Measurements from ENCODE around the gene PSMB11. TPM values are rescaled to one million over a fixed set of nuclear protein-coding genes. Genes with fewer than 3 reads are reported as not detected.

The PSMB11 gene
- total RNA-seq, 1 donor from 2014 or later: under 0.01 TPM

- DNase-seq (ENCODE audit: low spot score in 2 of 2) (no peak), FAIRE-seq (no peak)
These were observed 1.9 kb upstream of the PSMB11 start for GRCh38 chr14:23040100-23040499.

GRCh38 chr14:23041729-23042128 is 283 bp upstream of the PSMB11 start:
- DNase-seq (ENCODE audit: low spot score in 2 of 2) (no peak), FAIRE-seq (no peak)

- DNase-seq (ENCODE audit: low spot score in 2 of 2): no peak
- FAIRE-seq: no peak
These were observed 1.1 kb downstream of the PSMB11 start for GRCh38 chr14:23043145-23043544.

DNA sequence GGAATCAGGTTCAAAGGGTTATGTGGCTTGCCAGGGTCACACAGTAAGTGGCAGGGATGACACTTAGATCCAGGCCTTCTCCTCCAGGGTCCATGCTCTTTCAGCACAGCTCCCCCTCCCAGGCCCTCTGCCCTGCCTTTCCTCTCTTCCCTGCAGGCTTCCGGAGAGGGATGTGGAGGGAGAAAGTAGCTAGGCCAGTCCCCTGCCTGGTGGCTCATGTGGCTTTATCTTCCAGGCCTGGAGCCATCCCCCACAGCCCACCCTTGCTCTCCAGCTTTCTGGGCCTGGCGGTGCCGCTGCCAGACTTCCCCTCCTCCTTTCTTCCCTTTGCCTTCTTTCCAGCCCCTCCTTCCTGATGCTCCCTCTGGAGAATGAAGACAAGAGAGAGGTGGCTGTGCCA is 1.7 kb downstream of the PSMB11 start:
- FAIRE-seq: no peak
- no peak for DNase-seq (ENCODE audit: low spot score in 2 of 2)

DNA sequence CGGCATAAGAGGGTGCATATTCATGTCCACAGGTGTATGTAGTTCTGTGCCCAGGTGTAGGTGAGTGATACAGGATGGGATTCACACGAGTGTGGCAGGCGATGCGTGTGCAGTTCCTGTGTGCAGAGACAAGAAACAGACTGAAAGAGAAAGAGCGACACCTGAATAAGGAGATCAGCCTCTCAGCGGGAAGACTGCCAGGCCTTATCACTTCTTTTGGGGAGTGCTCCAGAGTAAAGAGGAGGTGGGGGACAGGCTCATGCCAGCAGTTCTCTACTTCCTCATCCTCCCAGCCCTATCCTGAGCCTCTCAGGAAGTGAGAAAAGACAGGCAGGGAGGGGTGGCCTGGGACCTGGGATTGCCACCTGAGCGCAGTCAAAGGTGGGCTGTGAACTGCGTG is 2.8 kb downstream of the PSMB11 start:
- DNase-seq (ENCODE audit: low spot score in 2 of 2) (no peak), FAIRE-seq (no peak)

DNA sequence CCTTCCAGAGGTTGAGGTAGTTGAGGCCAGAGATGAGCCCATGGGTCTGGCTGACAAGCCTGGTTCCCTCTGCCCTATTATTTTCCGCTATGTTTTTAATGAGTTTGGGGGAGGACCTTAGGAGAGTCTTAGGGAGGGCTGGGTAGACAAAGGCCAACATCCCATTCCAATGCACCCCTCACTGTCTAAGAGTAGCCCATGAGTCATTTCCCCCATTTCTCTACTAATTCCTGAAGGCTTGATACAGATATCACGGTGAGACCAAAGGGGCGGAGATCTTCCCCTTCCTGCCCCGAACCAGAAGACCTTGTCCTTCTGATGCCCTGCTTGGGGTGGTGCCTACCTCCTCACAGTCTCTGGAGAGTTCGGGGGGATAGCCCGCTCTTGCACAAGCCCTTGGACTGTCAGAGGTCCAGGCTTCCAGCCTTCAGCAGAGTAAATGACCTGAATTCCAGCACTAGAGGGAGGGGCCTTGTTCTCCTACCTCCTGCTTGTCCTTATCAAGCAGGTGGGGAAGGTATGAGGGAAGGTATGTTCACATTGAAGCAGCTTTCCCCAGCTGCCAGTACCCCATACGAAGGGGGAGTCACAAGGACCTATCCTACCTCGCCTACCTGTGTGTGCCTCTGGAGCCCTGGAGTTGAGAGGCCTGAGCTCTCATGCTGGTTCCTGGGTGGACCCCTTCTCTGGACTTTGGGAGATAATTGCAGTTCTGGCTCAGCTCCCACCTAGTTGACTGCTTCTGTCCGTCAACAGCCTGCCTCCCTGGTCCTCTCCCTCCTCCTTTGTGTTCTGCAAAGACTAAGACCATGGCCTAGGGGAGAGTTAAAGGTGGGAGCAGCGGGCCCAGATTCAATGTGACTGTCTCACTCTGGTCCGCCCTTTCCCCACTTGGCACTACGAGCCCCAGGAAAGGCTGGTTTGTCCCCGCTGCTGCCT is 3.7 kb downstream of the PSMB11 start:
- FAIRE-seq (no peak), DNase-seq (ENCODE audit: low spot score in 2 of 2) (no peak)

DNA sequence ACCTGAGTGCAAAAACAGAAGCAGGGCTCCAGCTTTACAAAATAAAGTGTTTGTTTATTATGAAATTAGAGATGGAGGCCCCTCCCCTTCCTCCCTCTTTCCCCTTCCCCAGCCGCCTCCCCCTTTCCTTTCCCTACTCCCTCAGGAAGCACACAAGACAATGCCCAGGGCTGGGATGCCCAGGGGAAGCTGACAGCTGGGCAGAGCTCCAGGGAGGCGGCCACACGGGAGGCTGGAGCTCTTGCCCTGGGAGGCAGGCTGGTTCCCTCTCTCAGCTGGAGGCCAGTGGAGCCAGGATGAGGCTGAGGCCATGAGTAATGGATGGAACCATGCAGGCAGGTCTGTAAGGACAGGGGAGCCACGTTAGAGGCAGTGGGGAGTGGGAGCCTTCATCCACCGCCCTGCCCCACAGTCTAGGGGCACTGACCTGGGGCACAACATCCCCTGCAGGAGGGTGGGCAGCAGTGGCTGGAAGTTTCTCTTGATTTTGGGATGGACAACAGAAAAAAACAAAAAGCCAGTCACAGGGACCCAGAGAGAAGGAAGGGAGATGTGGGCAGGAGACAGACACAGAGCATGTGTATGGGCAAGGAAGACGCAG is 5.1 kb downstream of the PSMB11 start:
- FAIRE-seq (no peak), DNase-seq (ENCODE audit: low spot score in 2 of 2) (no peak)

DNA sequence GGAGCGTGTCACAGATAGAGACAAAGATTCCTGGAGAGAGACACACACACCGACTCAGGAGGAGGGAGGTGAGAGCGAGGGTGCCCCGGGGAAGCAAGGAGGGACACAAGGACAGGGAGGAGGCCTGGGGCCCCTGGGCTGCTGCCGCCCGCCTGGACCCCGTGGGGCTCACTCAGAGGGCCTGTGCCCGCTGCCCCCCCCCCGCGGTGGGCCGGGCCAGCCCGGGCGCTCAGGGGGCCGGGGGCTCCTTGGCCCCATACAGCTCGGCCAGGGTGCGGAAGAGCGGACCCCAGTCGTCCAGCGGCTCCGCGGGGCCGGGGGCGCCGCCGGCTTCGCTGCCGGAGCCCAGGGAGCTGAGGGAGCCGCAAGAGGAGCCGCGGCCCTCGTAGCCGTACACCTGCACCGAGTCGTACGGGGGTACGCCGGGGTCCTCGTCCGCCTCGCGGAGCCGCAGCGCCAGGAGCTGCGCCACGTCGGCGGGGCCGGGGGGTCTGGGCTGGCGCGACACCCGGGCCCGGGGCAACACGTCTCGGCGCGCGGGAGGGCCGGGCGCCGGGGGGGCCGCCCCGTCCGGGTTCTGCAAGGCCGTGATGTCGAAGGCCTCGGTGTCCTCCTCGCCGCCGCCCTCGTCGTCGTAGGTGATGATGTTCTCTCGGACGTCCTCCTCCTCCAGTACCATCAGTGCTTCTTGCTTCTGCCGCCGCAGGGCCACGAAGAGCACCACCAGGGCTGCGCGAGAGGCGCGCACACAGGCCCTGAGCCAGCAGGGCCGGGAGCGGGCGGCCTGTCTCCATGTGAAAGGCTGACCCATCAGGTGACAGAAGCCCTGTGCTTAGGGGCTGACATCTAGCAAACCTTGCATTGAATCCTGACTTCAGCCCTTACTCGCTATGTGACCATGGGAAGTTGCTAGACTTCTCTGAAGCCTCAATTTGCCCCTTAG is 6.0 kb downstream of the PSMB11 start:
- FAIRE-seq (no peak), DNase-seq (ENCODE audit: low spot score in 2 of 2) (no peak)

- FAIRE-seq: no peak
- no peak for DNase-seq (ENCODE audit: low spot score in 2 of 2)
These were observed 7.0 kb downstream of the PSMB11 start for GRCh38 chr14:23049011-23049410.

DNA sequence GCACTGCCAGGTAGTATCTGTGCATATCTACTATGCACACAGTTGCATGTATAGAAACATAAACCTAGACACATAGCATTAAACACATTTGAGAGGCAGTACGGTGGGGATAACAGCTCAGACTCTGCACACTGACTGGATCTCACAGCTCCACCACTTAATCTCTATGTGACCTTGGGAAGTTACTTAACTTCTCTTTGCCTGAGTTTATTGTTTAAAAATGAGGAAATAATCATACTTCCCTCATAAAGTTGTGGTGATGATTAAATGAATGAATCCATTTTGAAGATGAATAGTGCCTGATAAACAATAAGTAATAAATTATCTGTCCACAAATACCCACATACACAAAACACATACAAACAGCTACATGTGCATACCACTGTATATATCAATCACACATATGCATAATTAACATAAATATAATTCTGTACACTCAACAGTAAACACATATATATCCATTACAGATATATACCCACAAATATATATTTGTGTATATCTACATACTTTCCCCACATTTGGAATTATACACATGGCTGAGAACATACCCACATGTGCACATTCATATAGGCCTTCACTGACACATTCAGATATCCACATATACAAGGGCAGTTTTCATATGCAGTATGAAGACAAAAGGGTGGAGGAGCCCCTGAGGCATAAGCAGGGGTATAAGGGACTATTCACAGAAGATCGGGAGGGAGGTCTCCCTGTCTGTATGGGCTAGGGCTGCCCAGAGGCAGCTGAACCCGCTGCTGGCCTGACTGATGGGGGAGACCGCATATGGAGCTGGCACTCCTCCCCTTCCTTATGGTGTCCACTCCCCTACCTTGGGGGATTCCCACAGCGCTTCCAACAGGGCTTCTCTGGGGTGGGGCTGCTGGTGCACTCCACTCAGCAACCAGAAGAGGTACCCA is 9.4 kb downstream of the PSMB11 start:
- FAIRE-seq: no peak

DNA sequence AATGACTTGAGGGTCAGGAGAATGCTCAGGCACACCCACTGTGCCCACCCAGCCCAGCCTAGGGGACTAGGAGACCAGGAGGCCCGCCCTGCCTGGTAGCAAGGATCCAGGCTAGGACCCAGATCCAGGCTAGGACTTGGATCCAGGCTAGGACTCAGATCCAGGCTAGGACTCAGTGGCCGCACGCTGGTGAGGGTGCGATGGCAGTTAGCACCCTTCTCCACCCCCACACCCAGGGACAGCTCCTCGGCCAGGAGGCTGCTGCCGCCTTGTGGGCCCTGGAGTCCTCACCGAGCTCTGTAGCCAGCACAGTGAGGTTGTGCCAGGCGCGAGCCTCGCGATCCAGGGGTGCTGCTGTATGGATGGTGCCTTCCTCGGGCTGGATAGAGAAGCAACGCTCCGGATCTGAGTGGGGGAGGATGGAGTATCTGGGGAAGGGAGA is 10.2 kb downstream of the PSMB11 start:
- DNase-seq (ENCODE audit: low spot score in 2 of 2) (peak in 1 of 2 donors; percentile 55), FAIRE-seq (no peak)

More for the DNA sequence above, 9.4 kb downstream of the PSMB11 start:
- DNase-seq (ENCODE audit: low spot score in 2 of 2): no peak

DNA sequence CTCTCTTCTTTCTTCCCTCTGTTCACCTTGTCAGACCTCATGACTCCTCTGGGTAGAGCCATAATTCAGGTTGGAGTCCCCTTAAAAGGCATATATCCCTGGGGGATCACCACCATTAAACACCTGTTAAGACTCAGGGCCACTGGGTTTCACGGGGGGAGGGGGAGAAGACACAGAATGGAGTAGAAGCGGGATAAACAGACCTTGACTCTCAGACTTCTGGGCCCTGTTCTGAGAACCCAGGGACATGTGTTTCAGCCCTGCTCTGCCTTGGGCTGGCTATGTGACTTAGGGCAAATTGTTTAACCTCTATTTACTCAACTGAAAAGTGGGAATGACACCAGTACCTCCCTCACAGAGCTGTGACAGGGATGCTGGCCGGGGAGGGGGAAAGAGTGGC is 10.7 kb downstream of the PSMB11 start:
- FAIRE-seq: no peak

GRCh38 chr14:23053426-23053825 is 11.4 kb downstream of the PSMB11 start:
- FAIRE-seq (no peak), DNase-seq (ENCODE audit: low spot score in 2 of 2) (no peak)

More for the DNA sequence above, 10.7 kb downstream of the PSMB11 start:
- no peak for DNase-seq (ENCODE audit: low spot score in 2 of 2)

- FAIRE-seq (no peak), DNase-seq (ENCODE audit: low spot score in 2 of 2) (no peak)
These were observed 12.2 kb downstream of the PSMB11 start for GRCh38 chr14:23054000-23054811.

DNA sequence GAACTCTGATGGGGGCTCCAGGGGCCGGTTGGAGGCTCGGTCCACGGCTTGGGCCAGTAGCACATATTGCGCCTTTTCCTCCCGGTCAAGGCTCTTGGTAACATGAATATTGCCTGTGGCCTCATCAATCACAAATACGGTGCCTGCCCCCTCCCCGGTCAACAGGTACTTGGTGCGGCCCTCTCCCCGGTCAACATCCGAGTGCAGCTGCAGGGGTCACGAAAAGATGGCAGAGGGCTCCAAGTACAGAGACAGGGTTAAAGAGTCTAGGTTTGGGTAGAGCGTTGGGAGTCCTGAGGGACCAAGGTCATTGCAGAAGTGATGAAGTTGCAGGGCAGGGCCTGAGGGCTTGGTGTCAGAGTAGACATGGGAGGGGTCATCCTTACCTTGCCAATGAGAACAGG is 13.1 kb downstream of the PSMB11 start:
- FAIRE-seq (no peak), DNase-seq (ENCODE audit: low spot score in 2 of 2) (no peak)

- FAIRE-seq (no peak), DNase-seq (ENCODE audit: low spot score in 2 of 2) (peak in 1 of 2 donors; percentile 67)
These were observed 13.7 kb downstream of the PSMB11 start for GRCh38 chr14:23055621-23056144.

GRCh38 chr14:23056145-23056955 is 14.3 kb downstream of the PSMB11 start:
- DNase-seq (ENCODE audit: low spot score in 2 of 2) (peak; percentile 75 to 81), FAIRE-seq (no peak)
